Raji (cell line): Measurements from ENCODE around the gene PHLPP1.

Experiments used
- POLR2A ChIP-seq: IDR thresholded peaks from 2 replicates; pipeline ENCODE4 v1.6.1; 2011; ENCODE audit warnings: low read depth, low read length, control low read depth; ENCODE audit not compliant: insufficient read depth

PHLPP1 gene

GRCh38 chr18:62790871-62791772, 75.8 kb downstream of the PHLPP1 start:
- TF ChIP-seq POLR2A, result no peak

- no peak for TF ChIP-seq POLR2A
These were observed 76.7 kb downstream of the PHLPP1 start for GRCh38 chr18:62792016-62792415.

- no peak for TF ChIP-seq POLR2A
These were observed 80.5 kb downstream of the PHLPP1 start for GRCh38 chr18:62795813-62796212.

GRCh38 chr18:62796216-62796621, 80.9 kb downstream of the PHLPP1 start:
- no peak for TF ChIP-seq POLR2A

- no peak for TF ChIP-seq POLR2A
These were observed 82.0 kb downstream of the PHLPP1 start for GRCh38 chr18:62797329-62797728.

- no peak for TF ChIP-seq POLR2A
These were observed 84.6 kb downstream of the PHLPP1 start for GRCh38 chr18:62799977-62800376.

- TF ChIP-seq POLR2A, result no peak
These were observed 87.2 kb downstream of the PHLPP1 start for GRCh38 chr18:62802523-62802922.

GRCh38 chr18:62807396-62807795, 92.1 kb downstream of the PHLPP1 start:
- no peak for TF ChIP-seq POLR2A

GRCh38 chr18:62808123-62808522, 92.8 kb downstream of the PHLPP1 start:
- no peak for TF ChIP-seq POLR2A

GRCh38 chr18:62809900-62810299, 94.6 kb downstream of the PHLPP1 start:
- no peak for TF ChIP-seq POLR2A

- TF ChIP-seq POLR2A, result no peak
These were observed 95.3 kb downstream of the PHLPP1 start for GRCh38 chr18:62810682-62811081.

GRCh38 chr18:62811674-62812073, 96.3 kb downstream of the PHLPP1 start:
- TF ChIP-seq POLR2A, result no peak

GRCh38 chr18:62812242-62812641, 96.9 kb downstream of the PHLPP1 start:
- TF ChIP-seq POLR2A, result no peak

- TF ChIP-seq POLR2A, result no peak
These were observed 97.5 kb downstream of the PHLPP1 start for GRCh38 chr18:62812876-62813275.

GRCh38 chr18:62814132-62814759, 98.9 kb downstream of the PHLPP1 start:
- no peak for TF ChIP-seq POLR2A

- TF ChIP-seq POLR2A, result no peak
These were observed 110.0 kb downstream of the PHLPP1 start for GRCh38 chr18:62825382-62825781.
